ENCODE results near the gene TJP1.

GRCh38 chr15:29844290-29844903 lies 22.1 kb upstream of the TJP1 start:
- TF ChIP-seq CTCF (IDR thresholded peaks at IDR 0.05) (no peak), POLR2A (IDR thresholded peaks at IDR 0.05) (no peak)
